ENCODE results near the gene MOK. TPM values are rescaled to one million over a fixed set of nuclear protein-coding genes. Genes with fewer than 3 reads are reported as not detected.
A peak's percentile ranks its signal among the peaks of the same experiment; 100 is the strongest.

Gene MOK
- total and polyA plus RNA-seq, 4 donors, result 10.0 to 28.3 (median 13.6) TPM

GRCh38 chr14:102264775-102265174, 40.2 kb downstream of the MOK start:
- Histone ChIP-seq H3K27ac (ENCODE audit: low read depth in 1 of 2, low read length in 2 of 2) (peak overlapping the region in 1 of 2 donors; percentile 93), H3K27me3 (ENCODE audit: control insufficient read depth in 1 of 2, insufficient read depth in 2 of 2, low read length in 1 of 2) (no peaks in the 10 kb centered on the region), H3K36me3 (ENCODE audit: control insufficient read depth in 1 of 2, insufficient read depth in 2 of 2, low read length in 1 of 2) (no peaks in the 10 kb centered on the region), H3K4me1 (ENCODE audit: control insufficient read depth in 1 of 2, insufficient read depth in 2 of 2, low read length in 2 of 2) (peaks cover 0 to 2% of the 10 kb centered on the region in 2 donors), H3K9me3 (ENCODE audit: control insufficient read depth, low read length) (no peaks in the 10 kb centered on the region), H3K4me3 (ENCODE audit: low read length in 2 of 2) (peak overlapping the region in 1 of 2 donors; percentile 4)
- DNase-seq (no peak), ATAC-seq (ENCODE audit: low FRiP score) (peak; percentile 62)
- intact Hi-C loops (cut with DNase I), result no loop called here
- 6% methylated on average over 4 of the region's 4 CpGs for WGBS, 2 donors

- ATAC-seq (ENCODE audit: low FRiP score), result peak; percentile 54
- no peaks in the 10 kb centered on the region for H3K36me3 ChIP-seq (ENCODE audit: control insufficient read depth in 1 of 2, insufficient read depth in 2 of 2, low read length in 1 of 2)
- H3K4me1 ChIP-seq (ENCODE audit: control insufficient read depth in 1 of 2, insufficient read depth in 2 of 2, low read length in 2 of 2), result peaks cover 0 to 2% of the 10 kb centered on the region in 2 donors
- H3K9me3 ChIP-seq (ENCODE audit: control insufficient read depth, low read length), result no peaks in the 10 kb centered on the region
- peak overlapping the region in 1 of 2 donors; percentile 62 for H3K27ac ChIP-seq (ENCODE audit: low read depth in 1 of 2, low read length in 2 of 2)
- H3K27me3 ChIP-seq (ENCODE audit: control insufficient read depth in 1 of 2, insufficient read depth in 2 of 2, low read length in 1 of 2), result no peaks in the 10 kb centered on the region
- WGBS, 2 donors, result 13 to 15% methylated on average over 8 of the region's 8 CpGs
- DNase-seq, result no peak
- intact Hi-C loops (cut with DNase I), result no loop called here
- H3K4me3 ChIP-seq (ENCODE audit: low read length in 2 of 2), result peak overlapping the region in 1 of 2 donors; percentile 4
Measured at GRCh38 chr14:102264355-102264754, 40.6 kb downstream of the MOK start.

GRCh38 chr14:102262929-102263462, 42.0 kb downstream of the MOK start:
- no peak for DNase-seq
- H3K36me3 ChIP-seq (ENCODE audit: control insufficient read depth in 1 of 2, insufficient read depth in 2 of 2, low read length in 1 of 2), result no peaks in the 10 kb centered on the region
- ATAC-seq (ENCODE audit: low FRiP score), result peak; percentile 41
- H3K4me1 ChIP-seq (ENCODE audit: control insufficient read depth in 1 of 2, insufficient read depth in 2 of 2, low read length in 2 of 2), result peaks cover 0 to 2% of the 10 kb centered on the region in 2 donors
- H3K27me3 ChIP-seq (ENCODE audit: control insufficient read depth in 1 of 2, insufficient read depth in 2 of 2, low read length in 1 of 2), result no peaks in the 10 kb centered on the region
- WGBS, 2 donors, result 87% methylated on average over 7 of the region's 7 CpGs
- no peak overlapping the region for H3K27ac ChIP-seq (ENCODE audit: low read depth in 1 of 2, low read length in 2 of 2)
- H3K4me3 ChIP-seq (ENCODE audit: low read length in 2 of 2), result no peak overlapping the region
- no peaks in the 10 kb centered on the region for H3K9me3 ChIP-seq (ENCODE audit: control insufficient read depth, low read length)
- intact Hi-C loops (cut with DNase I), result no loop called here

GRCh38 chr14:102258136-102258535, 46.8 kb downstream of the MOK start:
- intact Hi-C loops (cut with DNase I), result no loop called here
- no peak overlapping the region for H3K4me3 ChIP-seq (ENCODE audit: low read length in 2 of 2)
- ATAC-seq (ENCODE audit: low FRiP score) (no peak), DNase-seq (no peak)
- no peak overlapping the region for H3K27ac ChIP-seq (ENCODE audit: low read depth in 1 of 2, low read length in 2 of 2)
- no peaks in the 10 kb centered on the region for H3K27me3 ChIP-seq (ENCODE audit: control insufficient read depth in 1 of 2, insufficient read depth in 2 of 2, low read length in 1 of 2)
- no peaks in the 10 kb centered on the region for H3K4me1 ChIP-seq (ENCODE audit: control insufficient read depth in 1 of 2, insufficient read depth in 2 of 2, low read length in 2 of 2)
- 94 to 98% methylated on average over 6 of the region's 6 CpGs for WGBS, 2 donors
- no peaks in the 10 kb centered on the region for H3K9me3 ChIP-seq (ENCODE audit: control insufficient read depth, low read length)
- H3K36me3 ChIP-seq (ENCODE audit: control insufficient read depth in 1 of 2, insufficient read depth in 2 of 2, low read length in 1 of 2), result no peaks in the 10 kb centered on the region

- no peak overlapping the region for H3K27ac ChIP-seq (ENCODE audit: low read depth in 1 of 2, low read length in 2 of 2)
- H3K27me3 ChIP-seq (ENCODE audit: control insufficient read depth in 1 of 2, insufficient read depth in 2 of 2, low read length in 1 of 2), result no peaks in the 10 kb centered on the region
- intact Hi-C loops (cut with DNase I), result no loop called here
- DNase-seq, result peak in 1 of 2 donors; percentile 32
- H3K4me3 ChIP-seq (ENCODE audit: low read length in 2 of 2), result no peak overlapping the region
- WGBS, 2 donors, result 12 to 31% methylated on average over 9 of the region's 9 CpGs
- H3K4me1 ChIP-seq (ENCODE audit: control insufficient read depth in 1 of 2, insufficient read depth in 2 of 2, low read length in 2 of 2), result no peaks in the 10 kb centered on the region
- H3K9me3 ChIP-seq (ENCODE audit: control insufficient read depth, low read length), result no peaks in the 10 kb centered on the region
- no peak for ATAC-seq (ENCODE audit: low FRiP score)
- H3K36me3 ChIP-seq (ENCODE audit: control insufficient read depth in 1 of 2, insufficient read depth in 2 of 2, low read length in 1 of 2), result no peaks in the 10 kb centered on the region
Measured at GRCh38 chr14:102256716-102257115, 48.2 kb downstream of the MOK start.

GRCh38 chr14:102255401-102256190, 49.4 kb downstream of the MOK start:
- no peak for ATAC-seq (ENCODE audit: low FRiP score)
- DNase-seq, result peak in 1 of 2 donors; percentile 59
- Histone ChIP-seq H3K9me3 (ENCODE audit: control insufficient read depth, low read length) (no peaks in the 10 kb centered on the region), H3K27me3 (ENCODE audit: control insufficient read depth in 1 of 2, insufficient read depth in 2 of 2, low read length in 1 of 2) (no peaks in the 10 kb centered on the region), H3K4me3 (ENCODE audit: low read length in 2 of 2) (no peak overlapping the region), H3K27ac (ENCODE audit: low read depth in 1 of 2, low read length in 2 of 2) (no peak overlapping the region), H3K36me3 (ENCODE audit: control insufficient read depth in 1 of 2, insufficient read depth in 2 of 2, low read length in 1 of 2) (no peaks in the 10 kb centered on the region), H3K4me1 (ENCODE audit: control insufficient read depth in 1 of 2, insufficient read depth in 2 of 2, low read length in 2 of 2) (no peaks in the 10 kb centered on the region)
- WGBS, 2 donors, result 79 to 82% methylated on average over 9 of the region's 9 CpGs
- intact Hi-C loops (cut with DNase I), result no loop called here

DNA sequence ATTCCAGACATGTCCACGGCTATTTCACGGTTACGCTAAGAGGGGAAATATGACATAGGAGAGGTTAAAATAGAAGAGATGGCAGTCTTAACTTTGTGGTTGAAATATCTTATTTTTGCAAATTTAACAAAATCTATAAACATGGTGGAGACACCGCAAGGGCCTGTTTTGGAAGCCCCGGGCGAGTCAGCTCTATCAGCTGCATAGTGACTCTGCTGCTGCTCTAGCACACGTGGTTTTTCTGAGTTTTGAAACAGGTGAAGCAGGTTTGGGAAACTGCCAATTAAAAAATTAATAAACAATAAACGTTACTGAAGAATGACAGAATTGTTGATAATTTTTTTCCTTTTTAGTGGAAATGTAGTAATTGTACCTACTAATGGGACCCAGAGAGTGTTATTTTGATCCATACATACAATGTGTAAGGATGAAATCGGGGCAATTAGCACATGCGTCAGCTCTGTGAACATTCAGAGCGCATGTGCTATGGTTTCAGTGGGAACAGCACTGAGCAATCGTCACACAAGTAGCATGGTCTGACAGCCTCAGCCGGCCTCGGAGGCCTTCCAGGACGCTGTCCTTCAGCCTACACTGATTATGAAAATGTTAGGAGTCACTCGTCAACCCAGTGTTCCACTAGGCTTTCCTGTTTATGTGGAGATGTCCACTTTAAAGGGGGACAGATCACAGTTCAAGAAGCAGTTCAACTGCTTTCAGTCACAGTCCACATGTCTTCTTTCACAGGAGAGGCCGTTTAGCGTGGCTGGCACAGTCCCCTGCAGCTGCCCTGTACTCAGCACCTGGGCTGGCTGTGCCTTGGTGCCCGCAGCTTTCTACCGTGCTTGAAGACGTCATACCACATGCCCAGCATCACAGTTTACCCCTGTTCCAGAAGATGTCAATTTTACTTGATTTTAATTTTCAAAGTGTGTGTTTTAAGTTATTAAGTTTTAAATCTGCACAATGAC, 51.8 kb downstream of the MOK start:
- H3K27ac ChIP-seq (ENCODE audit: low read depth in 1 of 2, low read length in 2 of 2), result no peak overlapping the region
- intact Hi-C loops (cut with DNase I), result no loop called here
- no peak overlapping the region for H3K4me3 ChIP-seq (ENCODE audit: low read length in 2 of 2)
- no peaks in the 10 kb centered on the region for H3K9me3 ChIP-seq (ENCODE audit: control insufficient read depth, low read length)
- H3K36me3 ChIP-seq (ENCODE audit: control insufficient read depth in 1 of 2, insufficient read depth in 2 of 2, low read length in 1 of 2), result no peaks in the 10 kb centered on the region
- DNase-seq (no peak), ATAC-seq (ENCODE audit: low FRiP score) (no peak)
- H3K4me1 ChIP-seq (ENCODE audit: control insufficient read depth in 1 of 2, insufficient read depth in 2 of 2, low read length in 2 of 2), result no peaks in the 10 kb centered on the region
- H3K27me3 ChIP-seq (ENCODE audit: control insufficient read depth in 1 of 2, insufficient read depth in 2 of 2, low read length in 1 of 2), result no peaks in the 10 kb centered on the region
- 92 to 94% methylated on average over 21 of the region's 21 CpGs for WGBS, 2 donors

- H3K9me3 ChIP-seq (ENCODE audit: control insufficient read depth, low read length), result no peaks in the 10 kb centered on the region
- no peaks in the 10 kb centered on the region for H3K36me3 ChIP-seq (ENCODE audit: control insufficient read depth in 1 of 2, insufficient read depth in 2 of 2, low read length in 1 of 2)
- H3K27ac ChIP-seq (ENCODE audit: low read depth in 1 of 2, low read length in 2 of 2), result no peak overlapping the region
- no peak overlapping the region for H3K4me3 ChIP-seq (ENCODE audit: low read length in 2 of 2)
- intact Hi-C loops (cut with DNase I), result no loop called here
- DNase-seq (no peak), ATAC-seq (ENCODE audit: low FRiP score) (no peak)
- 95 to 96% methylated on average over 8 of the region's 8 CpGs for WGBS, 2 donors
- no peaks in the 10 kb centered on the region for H3K4me1 ChIP-seq (ENCODE audit: control insufficient read depth in 1 of 2, insufficient read depth in 2 of 2, low read length in 2 of 2)
- no peaks in the 10 kb centered on the region for H3K27me3 ChIP-seq (ENCODE audit: control insufficient read depth in 1 of 2, insufficient read depth in 2 of 2, low read length in 1 of 2)
Measured at GRCh38 chr14:102251161-102251560, 53.8 kb downstream of the MOK start.
